GM04504 (cell line): ENCODE data around the gene REX1BD.
"Not testable (repeated sequence)": the region's sequence is repeated elsewhere in the genome, so short reads cannot be mapped to it uniquely, and the experiment has no call there.

Source experiments
- DNase-seq: peaks from one replicate; pipeline ENCODE4 v3.0.0-alpha.2; 2012; ENCODE audit warnings: low read depth

Gene REX1BD

GRCh38 chr19:18577365-18577914 lies 11.2 kb upstream of the REX1BD start:
- DNase-seq, result no peak

GRCh38 chr19:18580311-18580710 lies 8.3 kb upstream of the REX1BD start:
- DNase-seq, result no peak

GRCh38 chr19:18586306-18586705 lies 2.3 kb upstream of the REX1BD start:
- no peak for DNase-seq

- no peak for DNase-seq
Observed at GRCh38 chr19:18587561-18587960, 1.0 kb upstream of the REX1BD start.

- DNase-seq, result no peak
Observed at GRCh38 chr19:18587962-18588610, 512 bp upstream of the REX1BD start.

GRCh38 chr19:18589380-18590272 lies 1.0 kb downstream of the REX1BD start:
- no peak for DNase-seq

GRCh38 chr19:18590273-18591272 lies 2.0 kb downstream of the REX1BD start:
- DNase-seq, result no peak

GRCh38 chr19:18591735-18592385 lies 3.3 kb downstream of the REX1BD start:
- DNase-seq, result no peak

GRCh38 chr19:18592732-18593131 lies 4.1 kb downstream of the REX1BD start:
- not testable (repeated sequence) for DNase-seq

- DNase-seq, result no peak
Observed at GRCh38 chr19:18593367-18594095, 4.9 kb downstream of the REX1BD start.

GRCh38 chr19:18594096-18594823 lies 5.7 kb downstream of the REX1BD start:
- DNase-seq, result peak; percentile 55

GRCh38 chr19:18594824-18595373 lies 6.3 kb downstream of the REX1BD start:
- no peak for DNase-seq

- no peak for DNase-seq
Observed at GRCh38 chr19:18595475-18595874, 6.9 kb downstream of the REX1BD start.

GRCh38 chr19:18596752-18597157 lies 8.2 kb downstream of the REX1BD start:
- DNase-seq, result no peak

- DNase-seq, result no peak
Observed at GRCh38 chr19:18597809-18598660, 9.4 kb downstream of the REX1BD start.

- DNase-seq, result no peak
Observed at GRCh38 chr19:18599485-18599884, 10.9 kb downstream of the REX1BD start.

GRCh38 chr19:18600692-18601397 lies 12.2 kb downstream of the REX1BD start:
- not testable (repeated sequence) for DNase-seq

GRCh38 chr19:18601875-18602274 lies 13.3 kb downstream of the REX1BD start:
- no peak for DNase-seq
